NCI-H1417 treated with DMSO at 0.1 percent for 48 hours (cell line): ENCODE measurements around the gene RAB8A.
"Not testable (repeated sequence)": the region's sequence is repeated elsewhere in the genome, so short reads cannot be mapped to it uniquely, and the experiment has no call there.

Experiments used
- DNase-seq: peaks from one replicate; lab custom pipeline; 2025; lab: John Stamatoyannopoulos, UW

RAB8A gene

DNA sequence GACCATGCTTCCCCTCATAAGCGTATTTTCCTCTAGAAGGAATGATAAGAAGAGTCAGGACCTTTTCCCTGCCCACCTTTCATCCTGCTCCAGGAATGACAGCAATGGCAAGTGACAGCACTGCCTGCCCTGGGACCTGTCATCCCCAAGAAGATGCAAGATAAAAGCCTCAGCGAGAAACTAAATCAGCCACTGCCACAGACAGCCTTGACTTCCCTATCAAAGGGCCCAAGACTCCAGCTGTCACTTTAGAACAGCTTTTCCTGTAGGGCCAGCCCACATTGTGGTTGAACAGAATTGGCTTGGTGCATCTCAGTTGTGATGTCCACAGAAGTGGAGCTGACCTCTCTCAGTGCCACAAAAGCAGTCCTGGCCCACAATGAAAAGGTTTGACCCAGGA is 1.1 kb downstream of the RAB8A start:
- DNase-seq, result no peak

DNA sequence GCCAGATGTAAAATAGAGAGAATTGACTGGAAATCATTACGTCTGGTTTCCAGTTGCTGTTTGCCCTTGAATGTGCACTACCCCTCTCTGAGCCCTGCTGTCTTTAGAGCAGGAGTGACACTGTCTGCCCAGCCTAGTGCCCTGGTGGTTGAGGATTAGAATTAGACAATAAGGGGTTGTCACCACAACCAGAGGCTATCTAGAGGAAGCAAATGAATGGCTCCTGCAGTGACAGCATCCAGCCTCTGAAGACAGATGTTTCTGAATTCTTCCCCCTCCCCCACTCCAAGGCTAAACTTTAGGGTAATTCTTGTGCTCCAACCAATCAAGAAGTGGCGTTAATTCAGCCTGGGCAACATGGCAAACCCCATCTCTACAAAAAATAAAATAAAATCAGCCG is 2.0 kb downstream of the RAB8A start:
- DNase-seq, result no peak

DNA sequence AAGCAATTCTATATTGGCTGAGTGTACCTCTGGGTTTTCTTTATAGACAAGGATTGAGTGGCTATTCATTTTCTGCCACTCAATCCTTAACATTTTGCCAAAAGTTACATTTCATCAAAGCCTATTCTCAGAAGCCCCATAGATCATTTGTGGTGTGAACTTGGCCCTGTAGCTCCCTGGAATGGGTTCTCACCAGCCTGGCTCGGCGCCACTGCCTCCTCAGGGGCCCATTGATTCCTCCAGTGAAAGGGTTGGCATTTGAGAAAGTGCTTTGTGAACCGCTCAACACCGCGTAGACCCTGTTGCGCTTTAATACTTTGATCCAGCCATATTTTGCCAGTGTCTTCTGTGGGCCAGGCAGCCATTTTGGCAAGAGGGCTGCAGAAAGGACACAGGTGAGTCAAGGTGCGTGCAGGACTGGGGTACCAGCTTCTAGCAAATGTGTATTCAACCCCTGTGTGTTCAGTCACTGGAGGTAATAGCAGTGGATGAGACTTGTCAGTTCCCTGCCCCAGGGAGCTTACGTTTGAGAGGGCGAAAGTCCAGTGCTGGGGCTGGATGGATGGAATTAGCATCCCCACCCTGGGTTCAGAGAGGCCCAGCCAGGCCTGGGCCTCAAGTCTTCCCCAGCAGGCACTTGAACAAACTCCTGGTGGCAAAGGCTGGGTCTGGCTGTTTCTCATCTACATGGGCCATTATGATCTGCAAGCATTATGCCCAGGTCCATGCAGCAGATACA is 3.8 kb downstream of the RAB8A start:
- no peak for DNase-seq

DNA sequence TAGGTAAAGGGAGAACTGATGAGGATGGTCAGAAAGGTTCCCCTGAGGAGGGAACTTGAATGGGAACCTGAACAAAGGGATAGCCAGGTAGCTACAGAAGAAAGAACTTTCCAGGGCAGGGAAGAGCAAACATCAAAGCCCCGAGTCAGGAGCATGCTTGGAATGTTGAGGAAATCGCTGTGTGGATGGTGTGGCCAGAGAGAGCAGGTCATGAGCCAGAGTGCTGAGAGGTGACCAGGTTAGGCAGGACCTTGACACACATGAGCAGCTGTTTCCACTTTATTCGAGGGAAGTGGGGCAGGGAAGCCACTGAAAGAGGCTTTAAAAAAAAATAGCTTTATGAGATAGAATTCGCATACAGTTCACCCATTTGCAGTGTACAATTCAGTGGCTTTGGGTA is 4.4 kb downstream of the RAB8A start:
- no peak for DNase-seq

DNA sequence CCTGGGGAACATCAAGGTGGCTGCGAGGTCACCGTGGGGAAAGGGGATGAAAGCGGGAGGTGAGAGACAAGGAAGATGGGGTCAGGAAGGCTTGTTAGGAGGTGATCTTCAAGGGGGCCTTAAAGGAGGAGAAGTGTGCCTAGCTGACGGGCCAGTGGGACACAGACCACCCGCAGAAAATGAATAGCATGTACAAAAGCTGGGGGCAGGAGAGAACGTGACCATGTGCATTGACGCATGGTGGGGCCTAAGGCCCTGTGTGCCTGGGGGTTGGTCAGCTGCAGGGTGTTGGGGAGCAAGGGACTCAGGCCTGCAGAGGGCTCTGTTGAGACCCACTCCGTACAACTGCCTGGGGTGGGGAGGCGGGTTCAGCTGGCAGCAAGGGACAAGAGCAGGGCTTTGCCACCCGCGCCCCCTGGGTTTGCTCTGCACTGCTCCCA is 5.9 kb downstream of the RAB8A start:
- DNase-seq, result no peak

DNA sequence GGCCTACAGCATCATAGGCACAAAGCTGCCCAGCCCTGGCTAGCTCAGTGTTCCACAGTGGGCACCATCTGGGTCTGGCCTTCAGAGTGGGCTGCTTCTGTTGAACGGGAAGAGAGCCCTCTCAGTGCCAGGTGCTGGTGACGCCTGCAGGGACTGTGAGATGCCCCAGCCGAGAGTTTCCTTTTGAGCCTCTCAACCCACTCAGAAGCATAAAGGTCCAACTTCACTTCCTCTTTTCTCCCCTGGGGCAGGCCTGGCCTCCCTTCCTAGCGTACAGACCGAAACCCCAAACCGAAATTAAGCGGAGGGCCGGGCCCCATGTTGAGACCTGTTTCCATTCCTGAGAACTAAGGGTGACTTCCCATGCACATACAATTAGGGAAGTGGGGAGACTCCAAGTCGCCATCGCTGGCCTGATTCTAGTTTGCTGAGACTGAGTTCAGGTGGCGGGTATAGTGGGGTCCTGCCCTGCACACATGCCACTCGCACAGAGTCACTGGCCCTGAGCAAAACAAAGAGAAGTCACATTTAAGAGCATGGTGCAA is 6.9 kb downstream of the RAB8A start:
- DNase-seq, result no peak

DNA sequence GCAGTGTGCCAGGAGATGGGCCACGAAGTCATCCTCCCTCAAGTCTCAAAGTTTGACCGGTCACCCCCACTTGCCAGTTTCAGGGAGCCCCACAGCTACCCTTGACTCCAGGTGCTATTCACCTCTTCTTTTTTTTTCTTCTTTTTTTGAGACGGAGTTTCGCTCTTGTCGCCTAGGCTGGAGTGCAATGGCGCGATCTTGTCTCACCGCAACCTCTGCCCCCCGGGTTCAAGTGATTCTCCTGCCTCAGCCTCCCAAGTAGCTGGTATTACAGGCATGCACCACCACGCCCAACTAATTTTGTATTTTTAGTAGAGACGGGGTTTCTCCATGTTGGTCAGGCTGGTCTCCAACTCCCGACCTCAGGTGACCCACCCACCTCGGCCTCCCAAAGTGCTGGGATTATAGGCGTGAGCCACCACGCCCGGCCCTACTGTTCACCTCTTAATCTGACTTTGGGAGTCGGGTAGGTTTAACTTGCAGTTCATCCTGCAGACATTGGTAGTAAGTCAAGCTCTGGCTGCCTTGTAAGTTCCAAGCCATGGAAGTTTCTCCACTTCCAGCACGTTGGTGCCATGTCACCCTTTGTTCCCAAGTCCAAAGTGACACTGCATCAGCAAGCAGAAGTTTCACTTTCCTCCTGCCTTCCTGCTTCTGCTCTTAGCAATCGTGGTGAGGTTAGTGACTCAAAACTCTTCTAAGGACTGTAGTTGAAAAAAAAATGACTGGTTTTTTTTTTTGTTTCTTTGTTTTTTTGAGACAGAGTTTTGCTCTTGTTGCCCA is 7.6 kb downstream of the RAB8A start:
- DNase-seq, result not testable (repeated sequence)

DNA sequence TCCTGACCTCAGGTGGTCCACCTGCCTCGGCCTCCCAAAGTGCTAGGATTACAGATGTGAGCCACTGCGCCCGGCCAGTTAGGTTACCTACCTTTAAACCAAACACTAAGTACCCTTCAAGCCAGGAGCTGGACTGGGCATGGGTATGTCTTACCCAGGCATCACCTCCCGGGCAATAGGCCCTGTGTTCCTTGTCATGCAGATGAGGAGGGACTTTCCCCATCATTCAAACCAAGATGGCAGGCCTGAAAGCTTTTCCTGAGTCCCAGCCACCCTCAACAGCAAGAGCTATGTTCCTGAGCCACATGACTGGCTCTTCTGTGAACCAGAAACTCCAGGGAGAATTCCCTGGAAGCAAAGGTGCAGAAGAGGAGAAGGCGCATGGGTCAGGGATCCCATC is 9.5 kb downstream of the RAB8A start:
- no peak for DNase-seq

DNA sequence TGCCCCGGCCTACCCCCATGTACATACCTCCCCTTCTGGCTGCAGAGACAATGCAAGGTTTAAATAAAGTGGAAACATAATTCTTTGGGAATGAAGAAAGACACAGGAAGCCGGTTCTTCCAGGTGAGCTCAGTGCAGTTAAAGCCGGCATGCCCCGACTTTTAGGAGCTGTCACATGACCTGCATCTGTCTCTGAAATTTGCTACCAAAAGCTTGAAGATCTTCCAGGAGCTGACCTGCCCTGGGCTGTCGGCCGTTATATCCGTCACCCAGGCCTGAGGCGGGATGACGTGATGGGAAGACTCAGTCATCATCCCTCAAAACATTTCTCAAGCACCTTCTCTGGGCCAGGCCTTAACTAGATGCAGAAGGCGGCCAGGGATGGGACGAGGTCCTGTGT is 10.3 kb downstream of the RAB8A start:
- no peak for DNase-seq

DNA sequence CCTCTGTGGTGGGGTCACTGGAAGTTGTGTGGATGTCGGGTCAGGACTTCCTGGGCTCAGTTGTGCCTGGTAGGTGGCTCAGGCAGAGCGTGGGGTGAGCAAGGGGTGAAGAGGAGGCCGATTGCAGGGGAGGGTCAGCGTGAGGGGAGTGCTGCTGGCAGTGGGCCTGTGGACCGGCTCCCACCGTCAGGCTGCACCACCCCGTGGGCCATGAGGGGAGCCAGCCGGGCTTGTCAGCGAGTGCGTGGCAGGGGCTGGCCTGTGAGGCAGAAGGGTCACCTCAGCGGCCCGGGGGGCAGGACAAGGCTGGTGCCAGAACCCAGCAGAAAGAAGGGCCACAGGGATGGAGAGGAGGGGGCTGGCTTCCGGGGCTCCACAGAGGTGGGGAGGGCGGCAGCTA is 13.3 kb downstream of the RAB8A start:
- DNase-seq, result no peak

DNA sequence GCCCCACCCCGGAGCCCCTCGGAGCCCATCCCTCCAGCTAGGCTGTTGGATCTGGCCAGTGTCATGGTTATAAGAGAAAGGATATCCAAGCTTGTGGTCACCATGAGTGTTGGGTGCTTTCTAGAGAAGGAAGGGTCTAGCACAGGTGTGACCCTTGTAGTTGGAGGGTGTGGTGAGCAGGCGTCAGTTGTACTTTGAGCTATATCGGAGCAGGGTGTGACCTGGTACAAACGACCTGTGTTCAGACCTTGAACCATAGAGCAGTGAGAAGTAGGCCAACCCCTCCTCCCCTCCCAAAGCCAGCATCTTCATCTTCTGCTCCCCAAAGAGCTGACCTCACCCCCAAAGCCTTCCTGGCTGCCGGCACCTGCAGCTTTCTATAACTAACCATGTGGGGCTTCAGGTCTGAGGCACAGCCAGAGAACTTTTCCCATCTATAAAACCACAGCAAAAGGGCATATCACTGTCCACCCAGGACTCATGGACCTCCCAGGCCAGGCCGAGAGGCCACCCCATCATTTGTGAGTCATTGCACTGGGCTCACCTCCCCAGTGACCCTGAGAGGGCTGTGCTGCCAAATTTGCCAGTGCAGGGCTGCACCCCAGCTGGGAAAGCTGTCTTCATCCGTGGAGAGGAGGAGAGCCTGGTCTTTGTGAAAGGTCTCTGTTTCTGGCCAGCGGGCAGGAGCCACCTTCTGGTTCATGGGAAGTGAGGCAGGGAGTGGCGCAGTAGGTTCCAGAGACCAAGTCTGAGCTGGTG is 14.2 kb downstream of the RAB8A start:
- DNase-seq, result no peak

DNA sequence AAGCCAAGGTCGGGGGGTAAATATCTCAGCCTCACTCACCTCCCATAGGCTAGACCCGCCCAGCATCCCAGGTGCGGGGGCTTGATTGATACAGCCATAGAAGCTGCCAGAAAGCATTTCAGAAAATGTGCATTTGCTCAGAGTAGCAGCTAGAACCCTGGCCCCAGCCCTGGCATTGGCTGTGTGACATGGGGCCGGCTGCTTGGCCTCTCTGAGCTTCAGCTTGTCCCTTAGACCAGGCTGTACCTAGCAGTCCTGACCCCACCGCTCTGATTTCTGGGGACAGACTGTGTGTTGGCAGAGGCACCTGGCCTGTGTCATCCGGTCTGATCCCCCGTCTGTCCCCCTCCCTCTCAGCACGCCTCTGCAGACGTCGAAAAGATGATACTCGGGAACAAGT is 15.4 kb downstream of the RAB8A start:
- no peak for DNase-seq

DNA sequence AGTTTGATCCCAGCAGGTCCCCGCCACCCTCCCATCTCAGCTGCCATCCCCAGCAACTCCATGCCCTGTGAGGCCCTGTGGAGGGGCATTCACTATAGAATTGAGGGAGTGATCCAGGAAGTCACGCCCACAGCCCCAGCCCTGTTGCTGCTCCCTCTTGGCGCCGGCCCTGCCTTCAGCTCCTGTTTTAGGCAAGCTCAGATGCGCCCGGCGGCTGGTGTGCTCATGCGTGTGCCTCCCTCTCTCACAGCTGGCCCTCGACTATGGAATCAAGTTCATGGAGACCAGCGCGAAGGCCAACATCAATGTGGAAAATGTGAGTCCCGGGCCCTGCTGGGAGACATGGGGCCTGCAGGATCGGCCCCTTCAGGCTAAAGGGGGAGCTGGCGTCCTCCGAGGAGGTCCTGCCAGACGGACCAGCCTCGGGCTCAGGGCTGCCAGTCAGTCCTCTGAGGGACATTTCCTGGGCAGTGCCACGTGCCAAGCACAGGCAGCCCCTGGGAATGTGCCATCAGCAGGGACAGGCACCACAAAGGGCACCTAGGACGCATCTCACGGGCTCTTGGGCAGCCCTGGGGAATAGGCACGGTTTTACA is 16.2 kb downstream of the RAB8A start:
- no peak for DNase-seq

DNA sequence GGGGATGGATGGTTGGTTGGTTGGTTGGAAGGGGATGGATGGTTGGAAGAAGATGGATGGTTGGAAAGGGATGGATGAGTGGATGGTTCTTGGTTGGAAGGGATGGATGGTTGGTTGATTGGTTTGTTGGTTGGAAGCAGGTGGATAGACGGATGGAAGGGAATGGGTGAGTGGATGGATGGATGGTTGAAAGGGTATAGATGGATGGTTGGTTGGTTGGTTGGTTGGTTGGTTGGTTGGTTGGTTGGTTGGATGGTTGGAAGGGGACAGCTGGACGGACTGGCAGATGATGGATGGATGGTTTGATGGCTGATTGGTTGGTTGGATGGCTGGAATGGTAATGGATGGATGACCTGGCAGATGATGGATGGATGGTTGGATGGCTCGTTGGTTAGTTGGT is 20.0 kb downstream of the RAB8A start:
- no peak for DNase-seq

DNA sequence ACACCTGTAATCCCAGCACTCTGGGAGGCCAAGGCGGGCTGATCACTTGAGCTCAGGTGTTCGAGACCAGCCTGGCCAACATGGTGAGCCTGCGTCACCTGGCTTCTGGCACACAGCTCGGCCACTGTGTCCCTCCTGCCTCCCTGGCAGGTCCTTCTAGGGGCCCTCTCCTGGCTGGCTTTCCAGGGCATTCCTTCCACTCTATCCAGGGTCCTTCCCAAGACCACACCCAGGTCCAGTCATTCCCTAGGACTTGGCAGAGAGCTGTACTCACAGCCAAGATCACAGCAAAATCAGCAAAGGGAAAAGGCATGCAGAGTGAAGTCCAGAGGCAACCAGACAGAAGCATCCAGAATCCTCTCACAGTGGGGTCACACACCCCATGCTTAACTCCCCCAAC is 22.1 kb downstream of the RAB8A start:
- DNase-seq, result no peak

DNA sequence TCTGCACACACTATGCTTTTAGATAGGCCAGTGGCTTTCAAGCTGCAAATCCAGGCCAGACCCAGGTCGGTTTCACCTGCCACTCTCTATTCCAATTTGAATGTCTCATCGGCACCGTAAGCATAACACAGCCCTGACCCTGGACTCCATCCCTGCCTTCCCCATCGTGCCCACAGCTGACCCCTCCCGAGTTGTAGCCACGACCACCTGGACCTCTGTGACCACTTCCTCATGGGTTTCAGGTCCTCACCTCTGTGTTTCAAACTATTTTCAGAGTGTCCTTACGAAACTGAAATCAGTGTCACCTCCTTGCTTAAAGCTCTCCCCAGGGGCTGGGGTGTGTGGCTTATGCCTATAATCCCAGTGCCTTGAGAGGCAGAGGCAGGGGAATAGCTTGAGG is 22.8 kb downstream of the RAB8A start:
- DNase-seq, result no peak

DNA sequence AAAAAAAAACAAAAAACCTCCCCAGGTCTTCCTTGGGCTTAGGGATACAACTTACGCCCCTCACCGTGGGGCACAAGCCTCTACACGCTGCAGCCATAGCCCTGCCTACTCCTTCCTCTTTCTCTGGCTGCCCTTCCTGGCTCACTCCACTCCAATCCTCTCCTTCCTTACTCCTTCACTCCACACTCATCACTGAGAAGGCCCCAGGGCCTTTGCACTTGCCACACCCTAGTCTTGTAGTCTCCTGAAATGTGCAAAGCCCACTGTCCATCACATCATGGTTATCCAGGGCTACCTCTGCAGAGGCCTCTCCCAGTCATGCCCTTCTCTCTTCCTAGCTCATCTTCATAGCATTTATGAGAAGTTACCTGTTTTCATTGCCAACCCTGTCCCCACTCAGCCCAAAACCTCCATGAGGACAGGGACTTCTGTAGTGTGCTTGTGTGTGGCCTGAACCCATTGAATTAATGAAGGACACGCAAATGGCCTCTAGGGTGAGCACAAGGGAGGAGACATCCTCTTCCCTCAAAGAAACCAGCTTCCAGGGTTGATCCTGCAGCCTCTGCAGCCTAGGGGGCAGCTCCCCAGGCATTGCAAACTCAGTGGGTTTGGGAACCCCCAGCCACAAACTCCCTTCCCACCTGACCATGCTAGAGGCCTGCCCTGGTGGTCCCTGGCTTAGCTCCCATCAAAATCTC is 23.9 kb downstream of the RAB8A start:
- no peak for DNase-seq

DNA sequence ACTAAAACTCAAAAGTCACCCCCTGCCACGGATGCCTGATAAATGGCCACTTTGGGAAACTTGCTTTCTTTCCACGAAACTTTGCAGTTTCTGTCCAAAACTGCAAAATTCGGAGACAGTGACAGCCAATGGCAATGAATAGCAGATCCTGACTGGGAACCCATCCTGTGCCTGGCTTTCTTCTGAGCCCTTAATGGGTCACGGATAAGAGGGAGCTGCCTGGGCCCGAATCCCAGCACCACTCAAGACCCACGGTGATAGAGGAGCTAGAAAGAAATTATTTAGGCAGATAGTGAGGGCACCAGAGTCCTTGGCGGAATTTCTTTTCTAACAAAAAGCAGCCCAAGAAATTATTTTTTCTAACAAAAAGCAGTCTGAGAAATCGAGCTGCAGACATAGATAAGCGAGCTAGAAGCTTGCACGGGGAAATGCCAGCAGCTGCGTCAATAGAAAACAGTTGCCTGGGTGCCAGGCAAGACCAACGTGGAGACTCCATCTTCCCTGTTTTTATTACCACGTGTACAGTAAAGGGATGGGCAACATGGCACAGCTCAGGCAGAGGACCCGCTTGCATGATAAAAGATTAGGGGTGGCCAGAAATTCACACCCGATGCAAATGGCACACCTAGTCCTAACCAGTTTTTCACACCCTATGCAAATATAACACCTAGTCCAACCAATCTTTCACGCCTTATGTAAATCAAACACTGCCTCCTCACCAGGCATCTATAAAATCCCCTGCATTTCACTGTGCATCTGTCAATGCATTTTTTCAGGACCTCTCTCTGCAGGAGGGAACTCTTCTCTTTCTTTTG is 24.7 kb downstream of the RAB8A start:
- no peak for DNase-seq

DNA sequence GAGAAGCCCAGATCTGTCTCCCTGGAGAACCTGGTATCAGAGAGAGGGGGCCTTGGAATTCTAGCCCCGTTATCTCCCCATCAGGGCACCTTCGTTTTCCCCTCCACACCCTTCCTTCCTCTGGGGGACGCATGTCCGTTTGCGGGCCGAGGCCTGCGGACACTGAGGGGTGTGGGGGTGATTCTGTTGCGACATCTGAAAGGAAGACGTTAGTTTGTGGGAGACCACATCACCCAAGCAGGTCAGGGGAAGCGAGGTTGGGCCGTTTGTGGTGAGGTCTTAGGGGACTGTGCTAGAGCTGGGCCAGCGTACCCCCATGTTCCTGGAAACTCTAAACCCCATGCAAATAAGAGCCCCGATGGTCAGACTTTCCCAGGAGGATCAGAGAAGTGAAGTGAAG is 28.1 kb downstream of the RAB8A start:
- DNase-seq, result no peak

DNA sequence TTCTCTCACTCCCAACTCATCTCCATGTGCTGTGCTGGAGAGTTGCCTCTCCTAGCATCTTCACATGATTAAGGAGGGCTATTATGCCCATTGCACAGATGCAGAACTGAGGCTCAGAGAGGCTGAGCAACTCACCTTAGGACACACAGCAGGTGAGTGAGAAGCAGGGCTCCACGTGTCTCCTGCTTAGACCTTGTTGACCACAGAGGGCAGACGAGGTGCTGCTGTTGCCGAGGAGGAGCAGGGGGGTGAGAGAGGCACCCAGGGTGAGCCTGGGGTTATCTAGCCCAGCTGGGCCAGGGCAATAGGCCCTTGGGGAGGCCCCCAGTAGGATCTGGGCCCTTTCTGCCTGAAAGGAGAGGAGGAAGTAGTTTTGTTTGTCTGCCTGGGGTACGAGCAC is 29.4 kb downstream of the RAB8A start:
- no peak for DNase-seq
